ENCODE data around the gene ADCY9. TPM values are rescaled to one million over a fixed set of nuclear protein-coding genes. Genes with fewer than 3 reads are reported as not detected.
A peak's percentile ranks its signal among the peaks of the same experiment; 100 is the strongest.

ADCY9 gene
- total RNA-seq, 1 donor from 2014 or later: 26.9 TPM

DNA sequence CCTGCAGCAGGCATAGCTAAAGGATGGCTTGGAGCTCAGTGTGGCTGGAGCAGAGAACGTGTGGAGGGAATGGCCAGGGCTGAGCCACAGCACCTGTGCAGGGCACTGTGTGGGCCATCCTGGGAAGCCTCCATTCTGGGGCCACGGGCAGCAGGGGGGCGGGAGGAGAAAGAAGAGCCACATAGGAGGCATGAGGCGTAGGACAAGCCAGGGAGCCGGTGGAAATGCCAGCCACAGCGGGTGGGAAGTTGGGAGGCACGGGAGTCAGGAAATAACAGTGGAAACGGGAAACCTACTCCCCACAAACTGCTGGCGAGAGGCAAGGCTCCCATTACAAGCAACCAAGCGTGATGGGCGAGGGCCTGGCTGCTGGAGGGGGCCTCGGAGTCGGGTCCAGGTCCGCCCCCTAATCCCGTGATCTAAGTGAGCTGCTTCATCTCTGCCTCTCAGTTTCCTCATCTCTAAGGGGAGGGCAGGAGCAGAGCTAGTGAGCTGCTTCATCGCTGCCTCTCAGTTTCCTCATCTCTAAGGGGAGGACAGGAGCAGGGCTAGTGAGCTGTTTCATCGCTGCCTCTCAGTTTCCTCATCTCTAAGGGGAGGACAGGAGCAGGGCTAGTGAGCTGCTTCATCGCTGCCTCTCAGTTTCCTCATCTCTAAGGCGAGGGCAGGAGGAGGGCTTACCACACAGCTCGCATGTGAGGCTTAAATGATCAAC is 104.9 kb downstream of the ADCY9 start:
- Mint-ChIP-seq H3K36me3 (ENCODE audit: unreplicated experiment) (peaks cover 4% of the 10 kb centered on the region), H3K9me3 (ENCODE audit: unreplicated experiment) (no peaks in the 10 kb centered on the region), H3K4me3 (ENCODE audit: unreplicated experiment) (peak overlapping the region; percentile 29), H3K4me1 (ENCODE audit: unreplicated experiment) (peaks cover 61% of the 10 kb centered on the region), H3K27ac (ENCODE audit: unreplicated experiment) (peak overlapping the region; percentile 97), H3K27me3 (ENCODE audit: unreplicated experiment) (no peaks in the 10 kb centered on the region)
- TF ChIP-seq, protein P1, sequence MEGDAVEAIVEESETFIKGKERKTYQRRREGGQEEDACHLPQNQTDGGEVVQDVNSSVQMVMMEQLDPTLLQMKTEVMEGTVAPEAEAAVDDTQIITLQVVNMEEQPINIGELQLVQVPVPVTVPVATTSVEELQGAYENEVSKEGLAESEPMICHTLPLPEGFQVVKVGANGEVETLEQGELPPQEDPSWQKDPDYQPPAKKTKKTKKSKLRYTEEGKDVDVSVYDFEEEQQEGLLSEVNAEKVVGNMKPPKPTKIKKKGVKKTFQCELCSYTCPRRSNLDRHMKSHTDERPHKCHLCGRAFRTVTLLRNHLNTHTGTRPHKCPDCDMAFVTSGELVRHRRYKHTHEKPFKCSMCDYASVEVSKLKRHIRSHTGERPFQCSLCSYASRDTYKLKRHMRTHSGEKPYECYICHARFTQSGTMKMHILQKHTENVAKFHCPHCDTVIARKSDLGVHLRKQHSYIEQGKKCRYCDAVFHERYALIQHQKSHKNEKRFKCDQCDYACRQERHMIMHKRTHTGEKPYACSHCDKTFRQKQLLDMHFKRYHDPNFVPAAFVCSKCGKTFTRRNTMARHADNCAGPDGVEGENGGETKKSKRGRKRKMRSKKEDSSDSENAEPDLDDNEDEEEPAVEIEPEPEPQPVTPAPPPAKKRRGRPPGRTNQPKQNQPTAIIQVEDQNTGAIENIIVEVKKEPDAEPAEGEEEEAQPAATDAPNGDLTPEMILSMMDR (IDR thresholded peaks at IDR 0.05): no peak
- peak; percentile 89 for DNase-seq (ENCODE audit: extremely low spot score, unreplicated experiment)

DNA sequence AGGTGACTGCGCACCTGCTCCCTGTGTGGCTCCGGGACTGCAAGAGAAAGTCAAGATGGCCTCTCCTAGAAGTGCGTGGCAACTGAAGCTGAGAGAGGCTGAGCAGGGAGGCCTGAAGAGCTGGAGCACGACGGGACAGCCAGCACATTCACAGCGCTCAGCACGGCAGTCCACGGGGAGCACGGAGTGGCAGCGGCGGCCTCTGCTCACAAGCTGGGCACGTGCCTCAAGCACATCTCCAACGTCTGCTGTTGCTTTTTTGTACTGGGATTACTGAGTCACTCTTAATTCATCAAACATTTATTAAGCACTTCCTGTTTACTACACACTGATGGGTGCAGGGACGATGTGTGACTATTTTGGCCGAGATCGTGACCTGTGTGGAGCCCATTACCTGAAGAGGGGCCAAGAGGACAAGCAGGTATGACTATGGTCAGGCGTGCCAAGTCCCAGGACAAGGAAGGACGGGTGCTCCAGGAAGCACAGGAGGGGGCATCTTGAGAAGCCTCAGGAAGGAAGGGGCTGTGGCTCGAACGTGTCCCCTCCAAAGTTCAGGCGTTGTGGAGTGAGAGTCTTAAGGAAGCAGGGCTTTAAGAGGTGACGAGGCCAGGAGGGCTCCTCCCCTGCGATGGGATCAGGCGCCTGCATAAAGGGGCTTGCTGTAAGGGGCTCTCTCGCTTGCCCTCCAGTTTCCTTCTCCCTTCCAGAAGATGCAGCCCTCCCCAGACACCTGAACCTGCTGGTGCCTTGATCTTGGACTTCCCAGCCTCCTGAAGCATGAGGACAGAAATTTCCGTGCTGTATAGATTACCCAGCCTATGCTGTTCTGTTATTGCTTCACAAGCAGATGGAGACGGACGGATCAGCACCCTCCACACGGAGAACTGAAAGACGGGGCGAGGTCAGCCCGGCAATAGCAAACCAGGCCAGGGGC is 105.8 kb downstream of the ADCY9 start:
- H3K36me3 Mint-ChIP-seq (ENCODE audit: unreplicated experiment): peaks cover 4% of the 10 kb centered on the region
- no peak overlapping the region for H3K4me3 Mint-ChIP-seq (ENCODE audit: unreplicated experiment)
- peak overlapping the region; percentile 97 for H3K27ac Mint-ChIP-seq (ENCODE audit: unreplicated experiment)
- TF ChIP-seq, protein P1 (IDR thresholded peaks at IDR 0.05): no peak
- no peaks in the 10 kb centered on the region for H3K27me3 Mint-ChIP-seq (ENCODE audit: unreplicated experiment)
- no peak for DNase-seq (ENCODE audit: extremely low spot score, unreplicated experiment)
- no peaks in the 10 kb centered on the region for H3K9me3 Mint-ChIP-seq (ENCODE audit: unreplicated experiment)
- peaks cover 56% of the 10 kb centered on the region for H3K4me1 Mint-ChIP-seq (ENCODE audit: unreplicated experiment)

DNA sequence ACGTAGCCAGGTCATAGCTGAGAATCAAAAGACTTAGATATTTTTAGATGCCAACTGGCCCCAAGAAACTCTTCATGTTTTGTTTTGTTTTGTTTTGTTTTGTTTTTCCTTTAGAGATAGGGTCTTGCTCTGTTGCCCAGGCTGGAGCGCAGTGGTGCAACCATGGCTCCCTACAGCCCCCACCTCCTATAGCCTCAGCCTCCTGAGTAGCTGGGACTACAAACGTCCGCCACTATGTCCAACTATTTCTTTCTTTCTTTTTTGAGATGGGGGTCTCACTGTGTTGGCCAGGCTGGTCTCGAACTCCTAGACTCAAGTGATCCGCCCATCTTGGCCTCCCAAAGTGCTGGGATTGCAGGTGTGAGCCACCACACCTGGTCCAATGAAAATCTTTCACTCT is 107.1 kb downstream of the ADCY9 start:
- Mint-ChIP-seq H3K9me3 (ENCODE audit: unreplicated experiment) (no peaks in the 10 kb centered on the region), H3K4me3 (ENCODE audit: unreplicated experiment) (no peak overlapping the region), H3K4me1 (ENCODE audit: unreplicated experiment) (peaks cover 46% of the 10 kb centered on the region), H3K27ac (ENCODE audit: unreplicated experiment) (no peak overlapping the region), H3K36me3 (ENCODE audit: unreplicated experiment) (peaks cover 5% of the 10 kb centered on the region), H3K27me3 (ENCODE audit: unreplicated experiment) (no peaks in the 10 kb centered on the region)
- DNase-seq (ENCODE audit: extremely low spot score, unreplicated experiment): no peak
- TF ChIP-seq, protein P1 (IDR thresholded peaks at IDR 0.05): no peak

DNA sequence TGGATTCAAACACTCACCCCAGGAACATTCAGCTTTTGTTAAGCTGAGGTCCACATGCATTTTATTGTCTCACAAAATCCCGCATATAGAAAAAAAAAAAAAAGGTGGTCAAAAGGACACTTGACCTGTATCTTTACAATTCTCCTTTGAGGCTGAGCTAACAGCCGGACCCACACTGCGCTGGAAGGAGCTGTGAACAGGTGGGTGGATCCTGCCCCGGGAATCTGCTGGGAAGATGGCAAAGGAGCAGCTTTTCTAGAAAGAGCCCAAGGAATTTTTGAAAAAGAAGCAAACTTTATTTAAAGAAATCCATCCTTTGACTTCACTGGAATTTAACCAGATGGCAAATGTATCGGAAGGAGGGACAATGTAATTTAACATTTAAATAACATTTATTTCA is 108.1 kb downstream of the ADCY9 start:
- peaks cover 8% of the 10 kb centered on the region for H3K36me3 Mint-ChIP-seq (ENCODE audit: unreplicated experiment)
- no peaks in the 10 kb centered on the region for H3K27me3 Mint-ChIP-seq (ENCODE audit: unreplicated experiment)
- peaks cover 35% of the 10 kb centered on the region for H3K4me1 Mint-ChIP-seq (ENCODE audit: unreplicated experiment)
- DNase-seq (ENCODE audit: extremely low spot score, unreplicated experiment): no peak
- H3K4me3 Mint-ChIP-seq (ENCODE audit: unreplicated experiment): no peak overlapping the region
- no peak overlapping the region for H3K27ac Mint-ChIP-seq (ENCODE audit: unreplicated experiment)
- TF ChIP-seq, protein P1 (IDR thresholded peaks at IDR 0.05): no peak
- H3K9me3 Mint-ChIP-seq (ENCODE audit: unreplicated experiment): no peaks in the 10 kb centered on the region
